HUES48 (cell line): ENCODE data around the gene LY6G5C.
A peak's percentile ranks its signal among the peaks of the same experiment; 100 is the strongest.

Source experiments
- H3K27ac ChIP-seq: one replicate; pipeline ENCODE4 v1.7.0; 2013; ENCODE audit warnings: low read depth, low read length, inconsistent platforms
- H3K27me3 ChIP-seq: 2 replicates; pipeline ENCODE4 v1.6.1; 2013; ENCODE audit warnings: mild to moderate bottlenecking, low read length; ENCODE audit not compliant: control insufficient read depth, insufficient read depth
- H3K36me3 ChIP-seq: 2 replicates; pipeline ENCODE4 v1.6.1; 2013; ENCODE audit warnings: low read length; ENCODE audit not compliant: control insufficient read depth, insufficient read depth
- H3K4me1 ChIP-seq: 2 replicates; pipeline ENCODE4 v1.6.1; 2013; ENCODE audit warnings: mild to moderate bottlenecking, low read length; ENCODE audit not compliant: control insufficient read depth, insufficient read depth
- H3K4me3 ChIP-seq: 2 replicates; pipeline ENCODE4 v1.5.1; 2013; ENCODE audit warnings: mild to moderate bottlenecking, low read depth, low read length
- H3K9ac ChIP-seq: 2 replicates; pipeline ENCODE4 v1.6.1; 2013; ENCODE audit warnings: mild to moderate bottlenecking, low read depth, low read length, moderate library complexity
- H3K9me3 ChIP-seq: 2 replicates; pipeline ENCODE4 v1.6.1; 2013; ENCODE audit warnings: low read length; ENCODE audit not compliant: control insufficient read depth, insufficient read depth

LY6G5C gene

GRCh38 chr6:31632279-31632946, 48.5 kb downstream of the LY6G5C start:
- Histone ChIP-seq H3K36me3 (peaks cover 100% of the 10 kb centered on the region), H3K27ac (peak overlapping the region; percentile 33), H3K4me3 (no peak overlapping the region), H3K27me3 (no peaks in the 10 kb centered on the region), H3K4me1 (no peaks in the 10 kb centered on the region), H3K9me3 (no peaks in the 10 kb centered on the region), H3K9ac (no peak overlapping the region)

- Histone ChIP-seq H3K4me3 (no peak overlapping the region), H3K9me3 (no peaks in the 10 kb centered on the region), H3K9ac (no peak overlapping the region), H3K36me3 (peaks cover 100% of the 10 kb centered on the region), H3K27me3 (no peaks in the 10 kb centered on the region), H3K4me1 (no peaks in the 10 kb centered on the region), H3K27ac (peak overlapping the region; percentile 33)
Measured at GRCh38 chr6:31631681-31632278, 49.1 kb downstream of the LY6G5C start.

DNA sequence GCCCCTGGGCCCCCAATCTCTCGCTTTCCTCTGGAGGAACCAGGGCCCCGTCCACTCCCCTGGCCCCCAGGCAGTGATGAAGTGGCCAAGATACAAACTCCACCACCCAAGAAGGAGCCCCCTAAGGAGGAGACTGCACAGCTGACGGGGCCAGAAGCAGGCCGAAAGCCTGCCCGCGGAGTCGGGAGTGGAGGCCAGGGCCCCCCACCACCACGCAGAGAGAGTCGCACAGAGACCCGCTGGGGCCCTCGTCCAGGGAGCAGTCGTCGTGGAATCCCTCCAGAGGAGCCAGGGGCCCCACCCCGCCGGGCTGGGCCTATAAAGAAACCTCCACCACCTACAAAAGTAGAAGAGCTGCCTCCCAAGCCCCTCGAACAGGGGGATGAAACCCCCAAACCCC, 49.7 kb downstream of the LY6G5C start:
- no peaks in the 10 kb centered on the region for H3K27me3 ChIP-seq
- H3K27ac ChIP-seq = no peak overlapping the region
- no peak overlapping the region for H3K4me3 ChIP-seq
- H3K36me3 ChIP-seq = peaks cover 100% of the 10 kb centered on the region
- no peaks in the 10 kb centered on the region for H3K9me3 ChIP-seq
- no peak overlapping the region for H3K9ac ChIP-seq
- no peaks in the 10 kb centered on the region for H3K4me1 ChIP-seq

DNA sequence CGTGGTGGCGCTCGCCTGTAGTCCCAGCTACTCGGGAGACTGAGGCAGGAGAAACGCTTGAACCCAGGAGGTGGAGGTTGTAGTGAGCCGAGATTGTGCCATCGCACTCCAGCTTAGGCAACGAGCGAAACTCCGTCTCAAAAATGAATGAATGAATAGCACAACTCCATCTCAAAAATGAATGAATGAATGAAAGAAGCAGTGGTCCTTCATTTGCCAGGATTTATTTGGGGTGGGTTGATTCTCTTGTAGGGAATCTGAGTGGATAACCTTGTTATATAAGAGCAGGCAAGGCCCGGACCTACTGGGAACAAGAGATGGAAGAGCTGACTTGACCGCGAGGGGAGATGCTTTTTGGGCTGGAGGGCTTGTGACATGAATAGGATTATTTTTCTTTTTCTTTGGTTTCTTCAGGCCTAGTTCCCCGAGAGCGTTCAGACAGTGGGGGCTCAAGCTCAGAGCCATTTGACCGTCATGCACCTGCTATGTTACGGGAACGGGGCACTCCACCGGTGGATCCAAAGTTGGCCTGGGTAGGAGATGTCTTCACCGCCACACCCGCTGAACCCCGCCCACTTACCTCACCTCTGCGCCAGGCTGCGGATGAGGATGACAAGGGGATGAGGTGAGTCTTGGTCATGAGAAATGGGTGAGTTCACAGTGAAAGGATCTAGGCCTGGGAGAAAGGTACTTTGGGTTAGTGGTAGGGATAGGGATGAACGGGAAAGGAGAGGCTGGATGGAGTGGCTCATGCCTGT, 50.5 kb downstream of the LY6G5C start:
- no peak overlapping the region for H3K27ac ChIP-seq

GRCh38 chr6:31629014-31629413, 51.9 kb downstream of the LY6G5C start:
- peaks cover 100% of the 10 kb centered on the region for H3K36me3 ChIP-seq
- no peak overlapping the region for H3K4me3 ChIP-seq
- no peaks in the 10 kb centered on the region for H3K27me3 ChIP-seq
- no peaks in the 10 kb centered on the region for H3K9me3 ChIP-seq
- H3K9ac ChIP-seq = no peak overlapping the region
- H3K27ac ChIP-seq = no peak overlapping the region
- H3K4me1 ChIP-seq = no peaks in the 10 kb centered on the region

More for the DNA sequence above, 50.5 kb downstream of the LY6G5C start:
- Histone ChIP-seq H3K4me1 (no peaks in the 10 kb centered on the region), H3K9me3 (no peaks in the 10 kb centered on the region), H3K27me3 (no peaks in the 10 kb centered on the region), H3K9ac (no peak overlapping the region), H3K36me3 (peaks cover 100% of the 10 kb centered on the region), H3K4me3 (no peak overlapping the region)

GRCh38 chr6:31627690-31628287, 53.1 kb downstream of the LY6G5C start:
- Histone ChIP-seq H3K27me3 (no peaks in the 10 kb centered on the region), H3K9ac (no peak overlapping the region), H3K4me3 (no peak overlapping the region), H3K4me1 (peaks cover 1% of the 10 kb centered on the region; the same call in 1 of the 2 replicates), H3K36me3 (peaks cover 100% of the 10 kb centered on the region), H3K27ac (no peak overlapping the region), H3K9me3 (no peaks in the 10 kb centered on the region)

GRCh38 chr6:31626952-31627351, 53.9 kb downstream of the LY6G5C start:
- Histone ChIP-seq H3K27me3 (no peaks in the 10 kb centered on the region), H3K4me1 (peaks cover 10% of the 10 kb centered on the region), H3K9ac (no peak overlapping the region), H3K4me3 (no peak overlapping the region), H3K9me3 (no peaks in the 10 kb centered on the region), H3K27ac (no peak overlapping the region), H3K36me3 (peaks cover 99% of the 10 kb centered on the region)
